Measurements from ENCODE around the gene PPP1R9B. TPM values are rescaled to one million over a fixed set of nuclear protein-coding genes. Genes with fewer than 3 reads are reported as not detected.

Gene PPP1R9B
- total and polyA plus RNA-seq, 3 experiments from 2014 or later, result 1.7 to 89.0 (median 86.9) TPM

DNA sequence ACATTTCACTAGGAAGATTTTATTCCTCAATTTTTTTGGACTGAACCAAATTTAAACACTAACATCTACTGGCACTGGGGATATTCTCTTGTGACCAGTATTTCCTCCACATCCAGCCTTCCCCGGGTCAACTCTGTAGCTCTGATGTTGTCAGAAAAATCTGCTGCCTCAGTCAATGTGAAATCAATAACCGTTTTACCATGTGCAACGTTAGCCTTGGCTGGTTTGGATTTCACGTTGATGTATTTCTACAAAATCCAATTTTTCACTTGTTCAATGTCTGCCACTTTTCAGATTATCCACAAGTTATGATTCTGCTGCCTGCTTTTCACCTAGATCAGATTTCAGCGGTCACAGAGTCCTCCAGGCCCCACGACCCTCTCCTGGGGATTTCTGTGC, 22.5 kb upstream of the PPP1R9B start:
- H3K27ac ChIP-seq (ENCODE audit: low read depth, low read length), result no peak overlapping the region
- H3K27ac Mint-ChIP-seq, result no peak overlapping the region
- peaks cover 15% of the 10 kb centered on the region for H3K4me1 ChIP-seq (ENCODE audit: insufficient read depth, low read length)
- no peaks in the 10 kb centered on the region for H3K36me3 Mint-ChIP-seq
- peaks cover 8 to 13% (median 11%) of the 10 kb centered on the region in 3 donors for H3K4me1 Mint-ChIP-seq
- ChIA-PET POLR2A (no interaction called here), CTCF (interaction anchor here (0.6 to 0.8 kb wide), 3 partner anchors 21 to 612 kb away, joined by 3 to 4 read pairs (median 3); no protein-coding TSS in a partner anchor)
- no peaks in the 10 kb centered on the region for H3K27me3 ChIP-seq (ENCODE audit: insufficient read depth, low read length, poor library complexity, severe bottlenecking)
- H3K4me3 ChIP-seq (ENCODE audit: low read length), result no peak overlapping the region
- H3K36me3 ChIP-seq (ENCODE audit: insufficient read depth, low read length), result no peaks in the 10 kb centered on the region
- no peak for DNase-seq
- peaks cover 0 to 5% of the 10 kb centered on the region in 2 donors for H3K27me3 Mint-ChIP-seq
- no peaks in the 10 kb centered on the region for H3K9me3 Mint-ChIP-seq
- H3K4me3 Mint-ChIP-seq, result no peak overlapping the region
- no peaks in the 10 kb centered on the region for H3K9me3 ChIP-seq (ENCODE audit: low read length)

DNA sequence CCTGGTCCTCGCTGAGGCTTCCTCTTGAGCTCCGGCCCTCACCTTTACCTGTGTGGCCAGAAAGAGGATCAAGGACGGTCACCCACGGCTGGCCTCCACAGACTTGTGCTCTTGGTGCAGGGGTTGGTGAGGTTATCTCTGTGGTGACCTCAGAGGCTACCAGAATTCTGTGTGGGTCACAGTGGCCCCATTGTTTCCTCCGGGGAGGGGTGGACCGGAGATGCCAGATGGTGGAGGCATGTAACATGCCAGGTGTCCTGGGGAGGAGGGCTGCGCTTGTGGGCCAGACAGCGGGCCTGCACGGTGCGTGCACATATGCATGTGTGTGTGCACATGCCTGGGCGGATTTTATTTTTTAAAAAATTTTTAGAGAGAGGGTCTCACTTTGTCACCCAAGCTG, 21.7 kb upstream of the PPP1R9B start:
- ChIA-PET CTCF (interaction anchor here (0.6 to 0.8 kb wide), 2 partner anchors 33 to 611 kb away, joined by 3 to 4 read pairs; no protein-coding TSS in a partner anchor), POLR2A (no interaction called here)
- H3K9me3 ChIP-seq (ENCODE audit: low read length), result no peaks in the 10 kb centered on the region
- no peaks in the 10 kb centered on the region for H3K9me3 Mint-ChIP-seq
- no peak for DNase-seq
- peaks cover 0 to 5% of the 10 kb centered on the region in 2 donors for H3K27me3 Mint-ChIP-seq
- no peaks in the 10 kb centered on the region for H3K27me3 ChIP-seq (ENCODE audit: insufficient read depth, low read length, poor library complexity, severe bottlenecking)
- no peak overlapping the region for H3K27ac Mint-ChIP-seq
- no peaks in the 10 kb centered on the region for H3K36me3 Mint-ChIP-seq
- peaks cover 15% of the 10 kb centered on the region for H3K4me1 ChIP-seq (ENCODE audit: insufficient read depth, low read length)
- H3K4me3 ChIP-seq (ENCODE audit: low read length), result no peak overlapping the region
- H3K36me3 ChIP-seq (ENCODE audit: insufficient read depth, low read length), result no peaks in the 10 kb centered on the region
- H3K4me1 Mint-ChIP-seq, result peaks cover 8 to 13% (median 11%) of the 10 kb centered on the region in 3 donors
- no peak overlapping the region for H3K4me3 Mint-ChIP-seq
- no peak overlapping the region for H3K27ac ChIP-seq (ENCODE audit: low read depth, low read length)

DNA sequence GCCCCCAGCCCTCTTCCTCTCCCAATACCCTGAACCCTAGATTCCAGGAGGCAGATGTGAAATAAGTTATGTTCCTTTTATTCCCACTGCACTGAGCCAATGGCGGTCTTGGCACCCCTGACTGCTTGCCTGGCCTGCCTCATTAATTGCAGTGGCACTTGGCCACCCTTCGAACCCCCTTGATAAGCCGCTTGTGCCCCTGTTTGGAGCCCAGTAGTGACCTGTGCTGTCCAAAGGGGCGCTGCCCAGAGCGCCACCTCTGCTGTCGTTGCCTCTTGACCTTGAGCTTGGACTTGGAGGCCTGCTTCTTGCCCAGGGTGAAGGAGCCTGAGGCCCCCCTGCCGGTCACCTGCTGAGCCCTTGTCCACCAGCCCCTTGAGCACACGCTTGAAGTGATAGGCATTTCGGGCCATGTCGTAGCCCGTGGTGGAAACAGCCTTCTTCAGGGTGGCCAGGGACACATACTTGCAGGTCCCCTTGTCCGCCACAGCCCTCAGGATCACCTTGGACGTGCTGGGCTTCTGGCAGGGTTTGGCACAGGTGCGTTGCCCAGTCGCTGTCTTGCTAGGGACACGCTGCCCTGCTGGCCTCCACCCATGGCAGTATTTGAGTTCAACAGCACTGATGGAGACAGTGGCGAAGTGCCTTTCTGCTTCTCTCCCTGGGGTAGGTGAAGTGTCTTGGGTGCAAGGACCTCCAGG, 21.0 kb upstream of the PPP1R9B start:
- H3K9me3 Mint-ChIP-seq, result no peaks in the 10 kb centered on the region
- Histone ChIP-seq H3K27ac (ENCODE audit: low read depth, low read length) (no peak overlapping the region), H3K9me3 (ENCODE audit: low read length) (no peaks in the 10 kb centered on the region), H3K4me3 (ENCODE audit: low read length) (no peak overlapping the region), H3K4me1 (ENCODE audit: insufficient read depth, low read length) (peaks cover 15% of the 10 kb centered on the region), H3K36me3 (ENCODE audit: insufficient read depth, low read length) (no peaks in the 10 kb centered on the region), H3K27me3 (ENCODE audit: insufficient read depth, low read length, poor library complexity, severe bottlenecking) (no peaks in the 10 kb centered on the region)
- H3K27ac Mint-ChIP-seq, result peak overlapping the region in 2 of 8 donors; percentile 44 to 83
- peaks cover 8 to 13% (median 11%) of the 10 kb centered on the region in 3 donors for H3K4me1 Mint-ChIP-seq
- ChIA-PET CTCF (no interaction called here), POLR2A (no interaction called here)
- H3K27me3 Mint-ChIP-seq, result peaks cover 0 to 5% of the 10 kb centered on the region in 2 donors
- peak overlapping the region in 1 of 7 donors; percentile 40 for H3K4me3 Mint-ChIP-seq
- no peak for DNase-seq
- H3K36me3 Mint-ChIP-seq, result no peaks in the 10 kb centered on the region

- Histone ChIP-seq H3K4me1 (ENCODE audit: insufficient read depth, low read length) (peaks cover 15% of the 10 kb centered on the region), H3K27ac (ENCODE audit: low read depth, low read length) (no peak overlapping the region), H3K4me3 (ENCODE audit: low read length) (no peak overlapping the region), H3K27me3 (ENCODE audit: insufficient read depth, low read length, poor library complexity, severe bottlenecking) (no peaks in the 10 kb centered on the region), H3K36me3 (ENCODE audit: insufficient read depth, low read length) (no peaks in the 10 kb centered on the region), H3K9me3 (ENCODE audit: low read length) (no peaks in the 10 kb centered on the region)
- peaks cover 0 to 5% of the 10 kb centered on the region in 2 donors for H3K27me3 Mint-ChIP-seq
- no peak for DNase-seq
- CTCF ChIA-PET, result interaction anchor here (0.7 to 3.0 kb wide), 6 partner anchors 30 to 104 kb away, joined by 3 to 20 read pairs (median 8); partner anchors contain the start of gene COL1A1
- H3K9me3 Mint-ChIP-seq, result no peaks in the 10 kb centered on the region
- H3K36me3 Mint-ChIP-seq, result no peaks in the 10 kb centered on the region
- H3K27ac Mint-ChIP-seq, result peak overlapping the region in 3 of 8 donors; percentile 44 to 83 (median 66)
- POLR2A ChIA-PET, result no interaction called here
- peaks cover 8 to 13% (median 11%) of the 10 kb centered on the region in 3 donors for H3K4me1 Mint-ChIP-seq
- no peak overlapping the region for H3K4me3 Mint-ChIP-seq
These were observed 20.3 kb upstream of the PPP1R9B start for GRCh38 chr17:50170662-50171370.

DNA sequence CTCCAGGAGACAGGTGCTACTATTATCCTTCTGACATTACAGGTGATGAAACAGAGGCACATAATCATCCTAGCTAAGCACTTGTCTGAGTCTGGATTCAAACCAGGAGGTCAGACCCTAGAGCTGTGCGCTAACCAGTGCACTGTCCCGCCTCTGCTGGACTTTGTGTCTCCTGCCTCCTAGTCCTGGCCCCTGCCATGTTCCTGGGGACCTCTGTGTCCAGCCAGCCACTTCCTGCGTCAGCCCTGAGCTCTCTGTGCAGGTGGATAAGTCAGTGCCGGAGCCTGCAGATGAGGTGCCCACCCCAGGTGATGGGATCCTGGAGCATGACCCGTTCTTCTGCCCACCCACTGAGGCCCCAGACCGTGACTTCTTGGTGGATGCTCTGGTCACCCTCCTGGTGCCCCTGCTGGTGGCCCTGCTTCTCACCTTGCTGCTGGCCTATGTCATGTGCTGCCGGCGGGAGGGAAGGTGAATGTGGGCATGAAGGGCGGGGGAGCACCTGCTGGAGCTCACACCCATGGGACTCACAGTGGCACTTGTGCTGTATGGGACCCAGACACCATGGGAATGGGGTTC, 19.5 kb upstream of the PPP1R9B start:
- POLR2A ChIA-PET, result interaction anchor here (0.5 to 0.8 kb wide), 3 partner anchors 20 to 102 kb away, joined by 4 read pairs; no protein-coding TSS in a partner anchor
- CTCF ChIA-PET, result interaction anchor here (0.7 to 3.0 kb wide), 25 partner anchors 8 to 213 kb away, joined by 3 to 20 read pairs (median 5); partner anchors contain the start of genes COL1A1 and PPP1R9B
- no peaks in the 10 kb centered on the region for H3K36me3 Mint-ChIP-seq

DNA sequence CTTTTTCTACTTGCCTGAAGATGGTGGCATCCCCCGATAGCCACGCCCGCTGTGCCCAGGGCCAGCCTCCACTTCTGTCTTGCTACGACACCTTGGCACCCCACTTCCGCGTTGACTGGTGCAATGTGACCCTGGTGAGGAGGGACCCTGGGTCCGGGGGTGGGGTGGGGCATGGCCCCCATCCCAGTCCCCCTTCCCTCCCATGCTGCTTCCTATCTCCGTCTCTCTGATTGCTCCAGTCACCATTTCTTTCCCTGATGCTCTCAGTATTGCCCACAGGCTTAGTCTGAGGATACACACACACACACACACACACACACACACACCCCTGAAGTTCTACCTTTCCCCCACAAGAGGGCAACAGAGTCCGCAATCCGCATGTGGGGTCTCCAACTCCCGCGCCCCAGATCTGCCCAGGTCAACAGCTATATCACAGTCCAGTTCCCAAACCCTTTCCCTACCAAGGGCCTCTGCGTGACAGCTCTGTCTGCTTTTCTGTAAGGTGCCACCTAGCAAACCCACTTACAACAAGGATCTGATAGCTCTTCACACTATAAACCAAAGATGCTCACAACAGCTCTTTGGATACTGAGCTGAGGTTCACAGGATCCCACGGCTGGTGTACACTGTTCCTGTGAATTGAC, 18.8 kb upstream of the PPP1R9B start:
- Mint-ChIP-seq H3K4me3 (peak overlapping the region; percentile 47 to 88 (median 66)), H3K4me1 (peaks cover 8 to 13% (median 11%) of the 10 kb centered on the region in 3 donors), H3K9me3 (no peaks in the 10 kb centered on the region), H3K27ac (peak overlapping the region; percentile 59 to 90 (median 84)), H3K36me3 (no peaks in the 10 kb centered on the region), H3K27me3 (peaks cover 0 to 5% of the 10 kb centered on the region in 2 donors)
- Histone ChIP-seq H3K4me3 (ENCODE audit: low read length) (peak overlapping the region; percentile 52), H3K36me3 (ENCODE audit: insufficient read depth, low read length) (no peaks in the 10 kb centered on the region), H3K9me3 (ENCODE audit: low read length) (no peaks in the 10 kb centered on the region), H3K4me1 (ENCODE audit: insufficient read depth, low read length) (peaks cover 15% of the 10 kb centered on the region), H3K27ac (ENCODE audit: low read depth, low read length) (peak overlapping the region; percentile 11), H3K27me3 (ENCODE audit: insufficient read depth, low read length, poor library complexity, severe bottlenecking) (no peaks in the 10 kb centered on the region)
- DNase-seq, result peak; percentile 44 to 82 (median 68)
- ChIA-PET CTCF (interaction anchor here (0.7 to 3.0 kb wide), 24 partner anchors 8 to 212 kb away, joined by 3 to 20 read pairs (median 5); partner anchors contain the start of genes COL1A1 and PPP1R9B), POLR2A (interaction anchor here (0.6 to 0.8 kb wide), 2 partner anchors 19 to 75 kb away, joined by 4 read pairs; no protein-coding TSS in a partner anchor)

More for the DNA sequence above, 19.5 kb upstream of the PPP1R9B start:
- H3K36me3 ChIP-seq (ENCODE audit: insufficient read depth, low read length), result no peaks in the 10 kb centered on the region
- H3K4me1 Mint-ChIP-seq, result peaks cover 8 to 13% (median 11%) of the 10 kb centered on the region in 3 donors
- no peak overlapping the region for H3K4me3 ChIP-seq (ENCODE audit: low read length)
- peak overlapping the region in 1 of 7 donors; percentile 47 for H3K4me3 Mint-ChIP-seq
- peaks cover 0 to 5% of the 10 kb centered on the region in 2 donors for H3K27me3 Mint-ChIP-seq
- no peaks in the 10 kb centered on the region for H3K9me3 Mint-ChIP-seq
- H3K9me3 ChIP-seq (ENCODE audit: low read length), result no peaks in the 10 kb centered on the region
- no peaks in the 10 kb centered on the region for H3K27me3 ChIP-seq (ENCODE audit: insufficient read depth, low read length, poor library complexity, severe bottlenecking)
- peak overlapping the region in 3 of 8 donors; percentile 69 to 90 (median 83) for H3K27ac Mint-ChIP-seq
- H3K4me1 ChIP-seq (ENCODE audit: insufficient read depth, low read length), result peaks cover 15% of the 10 kb centered on the region
- DNase-seq, result no peak
- H3K27ac ChIP-seq (ENCODE audit: low read depth, low read length), result no peak overlapping the region

- Mint-ChIP-seq H3K36me3 (no peaks in the 10 kb centered on the region), H3K27me3 (peaks cover 0 to 5% of the 10 kb centered on the region in 2 donors), H3K27ac (peak overlapping the region in 5 of 8 donors; percentile 64 to 90 (median 84)), H3K9me3 (no peaks in the 10 kb centered on the region), H3K4me3 (peak overlapping the region in 2 of 7 donors; percentile 73 to 88), H3K4me1 (peaks cover 8 to 13% (median 11%) of the 10 kb centered on the region in 3 donors)
- CTCF ChIA-PET, result interaction anchor here (1.9 to 3.0 kb wide), 4 partner anchors 14 to 74 kb away, joined by 6 to 20 read pairs (median 11); no protein-coding TSS in a partner anchor
- H3K27me3 ChIP-seq (ENCODE audit: insufficient read depth, low read length, poor library complexity, severe bottlenecking), result no peaks in the 10 kb centered on the region
- peaks cover 15% of the 10 kb centered on the region for H3K4me1 ChIP-seq (ENCODE audit: insufficient read depth, low read length)
- DNase-seq, result no peak
- peak overlapping the region; percentile 52 for H3K4me3 ChIP-seq (ENCODE audit: low read length)
- no peak overlapping the region for H3K27ac ChIP-seq (ENCODE audit: low read depth, low read length)
- no peaks in the 10 kb centered on the region for H3K36me3 ChIP-seq (ENCODE audit: insufficient read depth, low read length)
- POLR2A ChIA-PET, result no interaction called here
- no peaks in the 10 kb centered on the region for H3K9me3 ChIP-seq (ENCODE audit: low read length)
These were observed 17.8 kb upstream of the PPP1R9B start for GRCh38 chr17:50168319-50168718.
